ENCODE results near the gene IFT172.

DNA sequence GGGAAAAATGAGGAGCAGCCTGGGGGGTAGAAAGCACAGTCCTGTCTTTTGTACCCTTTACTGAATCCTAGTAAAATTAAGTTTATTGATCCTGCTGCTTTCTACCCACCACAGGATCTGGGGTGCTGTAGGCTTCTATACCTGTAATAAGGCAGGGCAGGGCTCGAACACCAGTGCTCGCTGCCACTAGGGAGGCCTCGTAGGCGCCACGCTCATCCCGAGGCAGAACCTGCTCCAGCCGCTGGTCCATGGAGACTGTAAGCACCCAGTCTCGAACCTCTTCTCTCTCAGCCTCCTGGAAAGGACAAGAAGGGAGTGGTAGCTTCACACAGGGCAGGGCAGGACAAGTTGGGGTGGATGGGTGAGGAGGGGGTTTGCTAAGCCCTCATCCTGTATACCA, 44.4 kb downstream of the IFT172 start:
- TF ChIP-seq, protein P1, sequence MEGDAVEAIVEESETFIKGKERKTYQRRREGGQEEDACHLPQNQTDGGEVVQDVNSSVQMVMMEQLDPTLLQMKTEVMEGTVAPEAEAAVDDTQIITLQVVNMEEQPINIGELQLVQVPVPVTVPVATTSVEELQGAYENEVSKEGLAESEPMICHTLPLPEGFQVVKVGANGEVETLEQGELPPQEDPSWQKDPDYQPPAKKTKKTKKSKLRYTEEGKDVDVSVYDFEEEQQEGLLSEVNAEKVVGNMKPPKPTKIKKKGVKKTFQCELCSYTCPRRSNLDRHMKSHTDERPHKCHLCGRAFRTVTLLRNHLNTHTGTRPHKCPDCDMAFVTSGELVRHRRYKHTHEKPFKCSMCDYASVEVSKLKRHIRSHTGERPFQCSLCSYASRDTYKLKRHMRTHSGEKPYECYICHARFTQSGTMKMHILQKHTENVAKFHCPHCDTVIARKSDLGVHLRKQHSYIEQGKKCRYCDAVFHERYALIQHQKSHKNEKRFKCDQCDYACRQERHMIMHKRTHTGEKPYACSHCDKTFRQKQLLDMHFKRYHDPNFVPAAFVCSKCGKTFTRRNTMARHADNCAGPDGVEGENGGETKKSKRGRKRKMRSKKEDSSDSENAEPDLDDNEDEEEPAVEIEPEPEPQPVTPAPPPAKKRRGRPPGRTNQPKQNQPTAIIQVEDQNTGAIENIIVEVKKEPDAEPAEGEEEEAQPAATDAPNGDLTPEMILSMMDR (IDR thresholded peaks at IDR 0.05; ENCODE audit: insufficient read depth, low read length, poor library complexity, severe bottlenecking): no peak
- no peak for TF ChIP-seq EZH2phosphoT487 (conservative IDR thresholded peaks at IDR 0.05; ENCODE audit: low read length)

Measured in SU-DHL-6 (cell line).